Measurements from ENCODE around the gene SETBP1.

GRCh38 chr18:44678725-44679055, 2.0 kb upstream of the SETBP1 start:
- no peak for TF ChIP-seq POLR2A (IDR thresholded peaks at IDR 0.05)
- no peak for TF ChIP-seq CTCF (IDR thresholded peaks at IDR 0.05)
